Measurements from ENCODE around the gene FAF1. TPM values are rescaled to one million over a fixed set of nuclear protein-coding genes. Genes with fewer than 3 reads are reported as not detected.

FAF1 gene
- polyA plus RNA-seq, 1 of the 3 experiments (the other 2 are of a cell fraction), result 8.7 TPM

GRCh38 chr1:50836117-50836516, 124.0 kb downstream of the FAF1 start:
- Histone ChIP-seq H3K4me3 (ENCODE audit: low read depth in 2 of 2, low read length in 1 of 2) (no peak overlapping the region), H3K79me2 (ENCODE audit: insufficient read depth) (peaks cover 37% of the 10 kb centered on the region), H3K4me2 (no peak overlapping the region), H4K20me1 (ENCODE audit: insufficient read depth) (no peaks in the 10 kb centered on the region), H3K27ac (ENCODE audit: low read depth in 2 of 2, low read length in 1 of 2) (no peak overlapping the region), H3K4me1 (ENCODE audit: control insufficient read depth in 1 of 2, insufficient read depth in 2 of 2, low read depth in 1 of 2, low read length in 1 of 2) (no peaks in the 10 kb centered on the region; a peak in 1 of 4 replicates), H2AFZ (ENCODE audit: low read depth) (no peak overlapping the region), H3K9ac (no peak overlapping the region), H3F3A (replicated peaks; ENCODE audit: insufficient read depth) (peaks cover 4% of the 10 kb centered on the region), H3K9me3 (no peaks in the 10 kb centered on the region), H3K27me3 (ENCODE audit: insufficient read depth) (no peaks in the 10 kb centered on the region), H3K36me3 (replicated peaks in 1 of 2; ENCODE audit: control insufficient read depth in 1 of 2, insufficient read depth in 2 of 2, low read length in 1 of 2) (peaks cover 0 to 19% of the 10 kb centered on the region in 2 experiments), H3K9me2 (no peaks in the 10 kb centered on the region)
- TF ChIP-seq RAD21 (IDR thresholded peaks at IDR 0.05; ENCODE audit: low read length) (no peak), GATA2 (CRISPR knock-in tag; IDR thresholded peaks at IDR 0.05) (no peak), JUND (IDR thresholded peaks at IDR 0.05) (no peak), FOXJ3 (CRISPR knock-in tag; IDR thresholded peaks at IDR 0.05) (no peak), SMC3 (IDR thresholded peaks at IDR 0.05; ENCODE audit: low read depth, low read length) (no peak), REST (IDR thresholded peaks at IDR 0.05; ENCODE audit: low read depth, low read length) (no peak), MXI1 (IDR thresholded peaks at IDR 0.05; ENCODE audit: low read depth, low read length) (no peak), YY1 (IDR thresholded peaks at IDR 0.05; ENCODE audit: low read depth) (no peak), ZBTB33 (IDR thresholded peaks at IDR 0.05; ENCODE audit: borderline replicate concordance, low read depth) (no peak), USF1 (IDR thresholded peaks at IDR 0.05; ENCODE audit: borderline replicate concordance, low read depth) (no peak), EZH2phosphoT487 (IDR thresholded peaks at IDR 0.05; ENCODE audit: borderline replicate concordance, low read depth) (no peak), FOSL2 (IDR thresholded peaks at IDR 0.05; ENCODE audit: borderline replicate concordance, low read depth) (no peak), CHD2 (IDR thresholded peaks at IDR 0.05; ENCODE audit: low read length, partially characterized antibody) (no peak), RXRA (IDR thresholded peaks at IDR 0.05; ENCODE audit: borderline replicate concordance, low read depth) (no peak), FOXM1 (IDR thresholded peaks at IDR 0.05; ENCODE audit: low read depth) (no peak)
- ChIA-PET CTCF (no interaction called here), POLR2A (no interaction called here)
- DNase-seq, result no peak
